ENCODE data around the gene RNF167. TPM values are rescaled to one million over a fixed set of nuclear protein-coding genes. Genes with fewer than 3 reads are reported as not detected.

Gene RNF167
- total and polyA plus RNA-seq, 2 of the 13 experiments (the other 11 are each of a cell fraction or from before 2014, with no cell fraction given) = 44.1 to 45.4 TPM

DNA sequence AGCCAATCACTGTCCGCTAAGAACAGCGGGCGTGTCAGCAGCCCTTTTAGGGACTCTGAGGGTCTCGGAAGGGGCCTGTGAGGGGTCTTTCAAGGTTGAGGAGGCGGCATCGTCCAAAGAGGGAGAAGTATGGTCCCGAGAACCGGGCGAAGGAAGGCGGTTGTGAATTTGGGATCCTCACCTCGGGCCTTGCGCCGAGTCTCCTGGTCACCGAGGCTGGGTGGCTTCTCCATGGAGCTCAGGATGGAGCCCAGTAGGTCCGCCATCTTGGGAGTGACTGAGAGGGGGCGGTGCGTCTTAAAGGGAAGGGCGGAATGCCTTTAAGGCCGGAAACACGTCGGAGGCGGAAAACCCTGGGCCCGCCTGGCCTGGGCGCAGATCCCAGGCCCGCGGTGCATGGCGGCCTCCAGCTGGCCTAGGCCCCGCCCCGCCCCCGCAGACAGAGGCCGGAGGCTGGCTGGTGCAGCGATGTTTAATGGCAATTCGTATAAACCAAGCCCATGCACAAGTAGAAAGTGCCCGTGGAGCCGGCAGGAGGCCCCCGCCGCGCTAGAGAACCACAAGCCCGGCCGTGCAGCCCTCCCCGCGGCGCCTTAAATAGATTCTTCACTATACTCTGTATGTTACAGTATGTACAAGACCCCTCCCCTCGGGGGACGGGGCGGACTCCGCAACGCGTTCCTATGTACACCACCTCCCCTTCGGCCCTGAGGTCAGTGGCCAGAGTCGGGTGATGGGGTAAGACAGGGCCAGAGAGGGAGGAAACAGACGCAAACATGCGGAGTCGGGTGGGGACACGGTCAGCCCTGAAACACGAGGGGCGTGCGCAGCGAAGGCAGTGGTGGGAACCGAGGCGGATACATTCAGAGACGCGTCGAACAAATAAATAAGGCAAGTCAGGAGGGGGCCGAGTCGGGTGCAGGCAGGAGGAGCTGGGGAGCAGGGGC lies 27.7 kb downstream of the RNF167 start, which contains the start of gene SPAG7 (continued):
- TF ChIP-seq U2AF1 (optimal IDR thresholded peaks at IDR 0.05; ENCODE audit: low read depth, low read length) (peak; percentile 40), ZNF777 (CRISPR knock-in tag; IDR thresholded peaks at IDR 0.05) (peak; percentile 69), CEBPB (IDR thresholded peaks at IDR 0.05; ENCODE audit: borderline replicate concordance, low read depth, low read length) (no peak), CCDC6 (CRISPR knock-in tag; IDR thresholded peaks at IDR 0.05) (0 out of 2 replicates have a peak, but pooled peaks have one; percentile 36), HES4 (CRISPR knock-in tag; IDR thresholded peaks at IDR 0.05; ENCODE audit: borderline replicate concordance) (no peak; the same call in 1 of the 2 replicates), SKI (IDR thresholded peaks at IDR 0.05; ENCODE audit: partially characterized antibody) (no peak), ZMYM2 (CRISPR knock-in tag; IDR thresholded peaks at IDR 0.05) (no peak), TBX2 (CRISPR knock-in tag; IDR thresholded peaks at IDR 0.05; ENCODE audit: borderline replicate concordance) (peak; percentile 62), ZFP36L1 (CRISPR knock-in tag; IDR thresholded peaks at IDR 0.05) (peak; percentile 70; the same call in 1 of the 2 replicates), ZNF646 (CRISPR knock-in tag; IDR thresholded peaks at IDR 0.05) (no peak), ATAD3A (CRISPR knock-in tag; IDR thresholded peaks at IDR 0.05) (no peak), ZNF367 (CRISPR knock-in tag; IDR thresholded peaks at IDR 0.05; ENCODE audit: borderline replicate concordance) (no peak), FOXA3 (CRISPR knock-in tag; IDR thresholded peaks at IDR 0.05) (peak; percentile 61; the same call in 1 of the 2 replicates), NFRKB (IDR thresholded peaks at IDR 0.05) (peak; percentile 90), NRL (CRISPR knock-in tag; IDR thresholded peaks at IDR 0.05; ENCODE audit: borderline replicate concordance) (peak; percentile 85; the same call in 1 of the 2 replicates), TAF1 (CRISPR knock-in tag; IDR thresholded peaks at IDR 0.05) (peak; percentile 92), ZNF501 (CRISPR knock-in tag; IDR thresholded peaks at IDR 0.05) (no peak; the same call in none of the 2 replicates), MXD4 (CRISPR knock-in tag; IDR thresholded peaks at IDR 0.05) (no peak), ZNF678 (CRISPR knock-in tag; IDR thresholded peaks at IDR 0.05) (no peak), ZNF274 (CRISPR knock-in tag; IDR thresholded peaks at IDR 0.05) (no peak), FIP1L1 (IDR thresholded peaks at IDR 0.05; ENCODE audit: borderline replicate concordance, insufficient read depth, low read depth, low read length) (peak; percentile 87; the same call in 1 of the 2 replicates)
- TF ChIP-seq, protein P1, sequence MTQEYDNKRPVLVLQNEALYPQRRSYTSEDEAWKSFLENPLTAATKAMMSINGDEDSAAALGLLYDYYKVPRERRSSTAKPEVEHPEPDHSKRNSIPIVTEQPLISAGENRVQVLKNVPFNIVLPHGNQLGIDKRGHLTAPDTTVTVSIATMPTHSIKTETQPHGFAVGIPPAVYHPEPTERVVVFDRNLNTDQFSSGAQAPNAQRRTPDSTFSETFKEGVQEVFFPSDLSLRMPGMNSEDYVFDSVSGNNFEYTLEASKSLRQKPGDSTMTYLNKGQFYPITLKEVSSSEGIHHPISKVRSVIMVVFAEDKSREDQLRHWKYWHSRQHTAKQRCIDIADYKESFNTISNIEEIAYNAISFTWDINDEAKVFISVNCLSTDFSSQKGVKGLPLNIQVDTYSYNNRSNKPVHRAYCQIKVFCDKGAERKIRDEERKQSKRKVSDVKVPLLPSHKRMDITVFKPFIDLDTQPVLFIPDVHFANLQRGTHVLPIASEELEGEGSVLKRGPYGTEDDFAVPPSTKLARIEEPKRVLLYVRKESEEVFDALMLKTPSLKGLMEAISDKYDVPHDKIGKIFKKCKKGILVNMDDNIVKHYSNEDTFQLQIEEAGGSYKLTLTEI (CRISPR knock-in tag; conservative IDR thresholded peaks at IDR 0.05) = no peak

Data from HepG2 (cell line).